Prostate gland (tissue), 2 donors: ENCODE data around the gene THSD8. TPM values are rescaled to one million over a fixed set of nuclear protein-coding genes. Genes with fewer than 3 reads are reported as not detected.
A peak's percentile ranks its signal among the peaks of the same experiment; 100 is the strongest.

ENCODE experiments used
- DNase-seq: peaks from one replicate; pipeline ENCODE4 v3.0.0-alpha.2; 2019; ENCODE audit warnings: low spot score
- H3K27ac ChIP-seq, 2 donors: fragments of 200-600 bp; sonication (generic); 2 replicates each; pipeline ENCODE4 v1.5.1; 2017 to 2019
- H3K27me3 ChIP-seq: fragments of 200-600 bp; sonication (generic); replicated peaks from 2 replicates; pipeline ENCODE4 v1.5.1; 2019; ENCODE audit not compliant: insufficient read depth
- H3K36me3 ChIP-seq, 2 donors: fragments of 200-600 bp; sonication (generic); 1 replicate in 1 of 2; 2 replicates in 1 of 2; pipeline versions ENCODE4 v1.5.1 to v1.8.1; 2017 to 2019
- H3K4me1 ChIP-seq: fragments of 200-600 bp; sonication (generic); replicated peaks from 2 replicates; pipeline ENCODE4 v1.5.1; 2019
- H3K4me3 ChIP-seq, 2 donors: fragments of 200-600 bp; sonication (generic); 2 replicates each; pipeline ENCODE4 v1.5.1; 2017 to 2019
- H3K9me3 ChIP-seq: fragments of 200-600 bp; sonication (generic); 2 replicates; pipeline ENCODE4 v1.5.1; 2017
- POLR2A ChIP-seq: fragments of 450-650 bp; IDR thresholded peaks from one replicate; pipeline ENCODE4 v1.6.1; 2016; ENCODE audit warnings: antibody characterized with exemption, mild to moderate bottlenecking
- POLR2AphosphoS5 ChIP-seq: sonication (generic); formaldehyde crosslinking; IDR thresholded peaks from one replicate; pipeline ENCODE4 v1.6.1; 2017; ENCODE audit warnings: antibody characterized with exemption
- WGBS: methylation state at CpG from one replicate; pipeline ENCODE4 v1.1.5; 2018; 5-methylcytosine and 5-hydroxymethylcytosine counted together
- intact Hi-C: fragments of 100-400 bp; cut with DNase I; formaldehyde crosslinking; loops from one replicate; pipeline ENCODE4 v1.14.2; 2022
- total RNA-seq, 2 donors: library from RNA; depleted of rRNA; stranded (reverse); fragments of >200 nt; gene quantifications; one replicate each; pipeline ENCODE4 v1.1.0, GENCODE V29; 2016
- TF ChIP-seq, protein P1 (sequence below), 4 experiments: fragments of 200-600 bp in 2 of 4; fragments of 450-650 bp in 2 of 4; sonication (generic) in 2 of 4; IDR thresholded peaks; 1 replicate in 3 of 4; 2 replicates in 1 of 4; pipeline ENCODE4 v1.5.1; 2016 to 2019; ENCODE audit warnings: antibody characterized with exemption in 4 of 4, mild to moderate bottlenecking in 2 of 4, moderate library complexity in 2 of 4

THSD8 gene
- total RNA-seq, 2 donors from 2014 or later: 0.91 TPM; not detected in 1

DNA sequence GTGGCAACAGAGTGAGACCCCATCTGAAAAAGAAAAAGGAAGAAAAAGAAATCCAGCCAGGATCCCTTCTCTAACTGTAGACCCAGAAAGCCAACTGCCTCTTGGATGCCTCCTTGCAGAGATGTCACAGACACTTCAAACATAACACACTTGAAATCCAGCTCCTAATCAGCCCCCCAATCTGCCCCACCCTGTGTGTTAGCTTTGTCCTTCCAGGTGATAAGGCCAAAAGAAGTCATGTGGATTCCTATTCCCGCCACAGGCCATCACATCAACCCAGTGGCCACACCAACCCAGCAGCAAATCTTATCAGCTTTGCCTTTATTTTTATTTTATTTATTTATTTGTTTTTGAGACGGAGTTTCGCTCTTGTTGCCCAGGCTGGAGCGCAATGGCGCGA is 42.2 kb upstream of the THSD8 start:
- Histone ChIP-seq H3K4me1 (no peaks in the 10 kb centered on the region), H3K27ac (no peak overlapping the region), H3K27me3 (no peaks in the 10 kb centered on the region), H3K4me3 (no peak overlapping the region), H3K9me3 (no peaks in the 10 kb centered on the region), H3K36me3 (peaks cover 2 to 4% of the 10 kb centered on the region in 2 donors)
- WGBS: 86% methylated on average over 6 of the region's 6 CpGs
- no peak for DNase-seq
- TF ChIP-seq POLR2AphosphoS5: no peak
- TF ChIP-seq, protein P1, sequence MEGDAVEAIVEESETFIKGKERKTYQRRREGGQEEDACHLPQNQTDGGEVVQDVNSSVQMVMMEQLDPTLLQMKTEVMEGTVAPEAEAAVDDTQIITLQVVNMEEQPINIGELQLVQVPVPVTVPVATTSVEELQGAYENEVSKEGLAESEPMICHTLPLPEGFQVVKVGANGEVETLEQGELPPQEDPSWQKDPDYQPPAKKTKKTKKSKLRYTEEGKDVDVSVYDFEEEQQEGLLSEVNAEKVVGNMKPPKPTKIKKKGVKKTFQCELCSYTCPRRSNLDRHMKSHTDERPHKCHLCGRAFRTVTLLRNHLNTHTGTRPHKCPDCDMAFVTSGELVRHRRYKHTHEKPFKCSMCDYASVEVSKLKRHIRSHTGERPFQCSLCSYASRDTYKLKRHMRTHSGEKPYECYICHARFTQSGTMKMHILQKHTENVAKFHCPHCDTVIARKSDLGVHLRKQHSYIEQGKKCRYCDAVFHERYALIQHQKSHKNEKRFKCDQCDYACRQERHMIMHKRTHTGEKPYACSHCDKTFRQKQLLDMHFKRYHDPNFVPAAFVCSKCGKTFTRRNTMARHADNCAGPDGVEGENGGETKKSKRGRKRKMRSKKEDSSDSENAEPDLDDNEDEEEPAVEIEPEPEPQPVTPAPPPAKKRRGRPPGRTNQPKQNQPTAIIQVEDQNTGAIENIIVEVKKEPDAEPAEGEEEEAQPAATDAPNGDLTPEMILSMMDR (IDR thresholded peaks at IDR 0.05): no peak
- TF ChIP-seq POLR2A: no peak
- intact Hi-C loops: loop anchor here (5.0 kb wide), 1 partner anchor 88 kb away; no protein-coding TSS in a partner anchor

DNA sequence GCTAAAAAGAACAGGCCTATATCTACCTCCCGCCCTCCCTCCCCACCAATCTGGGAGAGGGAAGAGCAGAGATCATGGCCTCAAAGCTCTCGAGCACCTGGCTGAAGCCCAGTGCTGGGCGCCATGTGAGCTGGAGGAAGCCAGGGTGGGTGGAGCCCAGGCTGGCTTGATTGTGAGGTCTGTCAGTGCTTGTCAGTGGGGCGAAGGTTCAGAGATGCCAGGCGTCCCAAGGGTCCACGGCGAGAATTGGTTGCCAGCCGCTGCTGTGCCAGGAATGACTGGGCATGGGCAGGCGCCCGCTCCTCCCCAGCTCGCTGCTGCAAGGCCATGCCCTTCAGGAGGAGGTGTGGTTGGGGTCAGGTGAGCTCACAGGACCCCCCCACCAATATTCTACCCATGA is 38.8 kb upstream of the THSD8 start:
- Histone ChIP-seq H3K36me3 (peaks cover 4 to 5% of the 10 kb centered on the region in 2 donors), H3K9me3 (no peaks in the 10 kb centered on the region), H3K4me1 (no peaks in the 10 kb centered on the region), H3K4me3 (no peak overlapping the region), H3K27me3 (no peaks in the 10 kb centered on the region), H3K27ac (no peak overlapping the region)
- 94% methylated on average over 11 of the region's 11 CpGs for WGBS
- intact Hi-C loops: loop anchor here (5.0 kb wide), 1 partner anchor 84 kb away; no protein-coding TSS in a partner anchor
- DNase-seq: no peak
- TF ChIP-seq POLR2A: no peak
- TF ChIP-seq POLR2AphosphoS5: no peak
- TF ChIP-seq, protein P1 (IDR thresholded peaks at IDR 0.05): no peak

DNA sequence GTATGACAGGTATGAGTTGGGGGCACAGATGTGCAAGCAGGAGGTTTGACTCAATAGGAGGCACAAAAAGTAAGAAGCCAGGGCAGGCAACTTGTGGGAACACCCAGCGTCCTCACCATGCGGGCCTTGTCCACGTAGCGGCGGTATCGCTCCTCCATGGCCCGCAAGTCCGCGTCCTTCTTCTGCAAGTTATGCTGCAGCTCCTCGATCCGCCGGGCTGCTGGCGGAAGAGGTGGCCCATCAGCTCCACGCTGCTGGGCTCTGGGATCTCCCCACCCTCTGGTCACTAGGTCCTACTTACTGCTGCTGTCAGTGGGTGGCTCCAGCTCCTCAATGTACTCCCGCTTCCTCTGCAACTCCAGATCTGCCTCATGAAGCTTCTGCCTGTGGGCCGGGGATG is 37.2 kb upstream of the THSD8 start:
- TF ChIP-seq, protein P1 (IDR thresholded peaks at IDR 0.05): no peak
- TF ChIP-seq POLR2A (no peak), POLR2AphosphoS5 (no peak)
- H3K4me1 ChIP-seq: no peaks in the 10 kb centered on the region
- peaks cover 4 to 5% of the 10 kb centered on the region in 2 donors for H3K36me3 ChIP-seq
- 97% methylated on average over 16 of the region's 16 CpGs for WGBS
- H3K27ac ChIP-seq: no peak overlapping the region
- intact Hi-C loops: loop anchor here (5.0 kb wide), 1 partner anchor 83 kb away; no protein-coding TSS in a partner anchor
- no peak for DNase-seq
- no peaks in the 10 kb centered on the region for H3K27me3 ChIP-seq
- no peaks in the 10 kb centered on the region for H3K9me3 ChIP-seq
- no peak overlapping the region for H3K4me3 ChIP-seq

GRCh38 chr19:12766051-12766521 is 35.8 kb upstream of the THSD8 start:
- Histone ChIP-seq H3K27ac (no peak overlapping the region), H3K4me3 (peak overlapping the region; percentile 12 to 13)
- peak; percentile 60 for DNase-seq

More at GRCh38 chr19:12766051-12766521, 35.8 kb upstream of the THSD8 start:
- Histone ChIP-seq H3K36me3 (peaks cover 4 to 5% of the 10 kb centered on the region in 2 donors), H3K9me3 (no peaks in the 10 kb centered on the region), H3K27me3 (no peaks in the 10 kb centered on the region), H3K4me1 (no peaks in the 10 kb centered on the region)
- intact Hi-C loops: loop anchor here (2.0 kb wide), 1 partner anchor 71 kb away; no protein-coding TSS in a partner anchor
- TF ChIP-seq, protein P1 (IDR thresholded peaks at IDR 0.05): peak; percentile 52 to 79 (median 70)
- TF ChIP-seq POLR2A (no peak), POLR2AphosphoS5 (peak; percentile 11)
- WGBS: 36% methylated on average over 30 of the region's 30 CpGs
